H9 (cell line): ENCODE results near the gene SEMA3D. TPM values are rescaled to one million over a fixed set of nuclear protein-coding genes. Genes with fewer than 3 reads are reported as not detected.

Experiments
- DNase-seq: peaks from one replicate; pipeline ENCODE4 v3.0.0-alpha.2; 2017
- H2AFZ ChIP-seq: one replicate; pipeline ENCODE4 v1.6.1; 2013; ENCODE audit warnings: mild to moderate bottlenecking, low read length, control low read depth, moderate library complexity
- H2AK5ac ChIP-seq: 2 replicates; pipeline ENCODE4 v1.6.1; 2013; ENCODE audit warnings: low read length, control low read depth, mixed read lengths; ENCODE audit not compliant: insufficient read length
- H2BK120ac ChIP-seq: one replicate; pipeline ENCODE4 v1.6.1; 2013; ENCODE audit warnings: low read depth, mild to moderate bottlenecking, low read length, control low read depth, inconsistent platforms; ENCODE audit not compliant: poor library complexity, severe bottlenecking
- H2BK12ac ChIP-seq: 2 replicates; pipeline ENCODE4 v1.6.1; 2013; ENCODE audit warnings: low read length, control low read depth, mixed read lengths, low read depth; ENCODE audit not compliant: insufficient read length
- H2BK15ac ChIP-seq: 2 replicates; pipeline ENCODE4 v1.6.1; 2013; ENCODE audit warnings: low read depth, low read length, control low read depth
- H2BK20ac ChIP-seq: one replicate; pipeline ENCODE4 v1.6.1; 2013; ENCODE audit warnings: low read depth, mild to moderate bottlenecking, low read length, control low read depth, inconsistent platforms; ENCODE audit not compliant: poor library complexity, severe bottlenecking
- H2BK5ac ChIP-seq: 2 replicates; pipeline ENCODE4 v1.6.1; 2013; ENCODE audit warnings: low read length, control low read depth, mixed read lengths; ENCODE audit not compliant: insufficient read length
- H3K14ac ChIP-seq: 2 replicates; pipeline ENCODE4 v1.6.1; 2013; ENCODE audit warnings: low read length, control low read depth; ENCODE audit not compliant: insufficient read depth
- H3K18ac ChIP-seq: 2 replicates; pipeline ENCODE4 v1.6.1; 2013; ENCODE audit warnings: low read depth, mild to moderate bottlenecking, mixed read lengths, low read length, control low read depth; ENCODE audit not compliant: insufficient read length
- H3K23ac ChIP-seq: 2 replicates; pipeline ENCODE4 v1.6.1; 2013; ENCODE audit warnings: low read length, control low read depth, mixed read lengths, low read depth; ENCODE audit not compliant: insufficient read length
- H3K23me2 ChIP-seq: 2 replicates; pipeline ENCODE4 v1.6.1; 2013; ENCODE audit warnings: low read depth, mild to moderate bottlenecking, mixed read lengths, low read length, control low read depth; ENCODE audit not compliant: insufficient read length, poor library complexity, severe bottlenecking
- H3K27ac ChIP-seq: 2 replicates; pipeline ENCODE4 v1.5.1; 2013; ENCODE audit warnings: low read length, control low read depth, mixed read lengths, low read depth; ENCODE audit not compliant: insufficient read length
- H3K27me3 ChIP-seq: 2 replicates; pipeline ENCODE4 v1.6.1; 2013; ENCODE audit warnings: low read length, control low read depth, inconsistent platforms; ENCODE audit not compliant: insufficient read depth
- H3K4ac ChIP-seq: 2 replicates; pipeline ENCODE4 v1.6.1; 2013; ENCODE audit warnings: low read depth, mild to moderate bottlenecking, control low read depth, inconsistent platforms, low read length, moderate library complexity
- H3K4me1 ChIP-seq: 2 replicates; pipeline ENCODE4 v1.6.1; 2013; ENCODE audit warnings: low read length, control low read depth, inconsistent platforms; ENCODE audit not compliant: insufficient read depth
- H3K4me2 ChIP-seq: 2 replicates; pipeline ENCODE4 v1.6.1; 2013; ENCODE audit warnings: low read length, control low read depth, mixed read lengths; ENCODE audit not compliant: insufficient read length, insufficient read depth
- H3K56ac ChIP-seq: 2 replicates; pipeline ENCODE4 v1.6.1; 2013; ENCODE audit warnings: low read depth, mild to moderate bottlenecking, mixed read lengths, low read length, control low read depth; ENCODE audit not compliant: insufficient read length
- H3K79me1 ChIP-seq: 2 replicates; pipeline ENCODE4 v1.6.1; 2013; ENCODE audit warnings: low read depth, mild to moderate bottlenecking, moderate library complexity, low read length, control low read depth, inconsistent platforms; ENCODE audit not compliant: insufficient read depth, poor library complexity, severe bottlenecking
- H3K79me2 ChIP-seq: 2 replicates; pipeline ENCODE4 v1.6.1; 2013; ENCODE audit warnings: low read length, control low read depth, inconsistent platforms; ENCODE audit not compliant: insufficient read depth
- H3K9ac ChIP-seq: 2 replicates; pipeline ENCODE4 v1.6.1; 2013; ENCODE audit warnings: low read length, control low read depth, mixed read lengths; ENCODE audit not compliant: insufficient read length; ENCODE audit errors: extremely low read depth
- H3K9me3 ChIP-seq: one replicate; pipeline ENCODE4 v1.6.1; 2013; ENCODE audit warnings: low read depth, low read length, inconsistent platforms; ENCODE audit not compliant: control insufficient read depth
- H3T11ph ChIP-seq: one replicate; pipeline ENCODE4 v1.6.1; 2013; ENCODE audit warnings: mild to moderate bottlenecking, low read length, control low read depth, inconsistent platforms
- H4K20me1 ChIP-seq: one replicate; pipeline ENCODE4 v1.6.1; 2013; ENCODE audit not compliant: control insufficient read depth, insufficient read length, insufficient read depth
- H4K5ac ChIP-seq: 2 replicates; pipeline ENCODE4 v1.6.1; 2013; ENCODE audit warnings: low read depth, mild to moderate bottlenecking, mixed read lengths, low read length, control low read depth; ENCODE audit not compliant: insufficient read length
- H4K8ac ChIP-seq: replicated peaks from 2 replicates; pipeline ENCODE4 v1.6.1; 2013; ENCODE audit warnings: low read length, control low read depth, mixed read lengths, low read depth; ENCODE audit not compliant: insufficient read length
- H4K91ac ChIP-seq: 2 replicates; pipeline ENCODE4 v1.6.1; 2013; ENCODE audit warnings: low read depth, mild to moderate bottlenecking, moderate library complexity, mixed read lengths, low read length, control low read depth; ENCODE audit not compliant: insufficient read length
- H3K27ac Mint-ChIP-seq, 3 experiments: 2 replicates in 2 of 3; 3 replicates in 1 of 3; pipeline ENCODE4 v1.8.0; 2020 to 2021; ENCODE audit warnings: mixed read lengths in 3 of 3, mild to moderate bottlenecking in 1 of 3, moderate library complexity in 1 of 3
- H3K27me3 Mint-ChIP-seq: 2 replicates; pipeline ENCODE4 v1.8.0; 2021; ENCODE audit warnings: low read depth, mild to moderate bottlenecking, moderate library complexity, mixed read lengths
- H3K36me3 Mint-ChIP-seq, 3 experiments: 2 replicates in 2 of 3; 3 replicates in 1 of 3; pipeline ENCODE4 v1.8.0; 2020 to 2021; ENCODE audit warnings: low read depth in 3 of 3, mixed read lengths in 3 of 3; ENCODE audit not compliant: insufficient read depth in 1 of 3
- H3K4me1 Mint-ChIP-seq, 2 experiments: 2 replicates each; pipeline ENCODE4 v1.8.0; 2020; ENCODE audit warnings: mixed read lengths in 2 of 2
- H3K4me3 Mint-ChIP-seq, 2 experiments: 2 replicates in 1 of 2; 3 replicates in 1 of 2; pipeline ENCODE4 v1.8.0; 2020 to 2021; ENCODE audit warnings: mild to moderate bottlenecking in 2 of 2, mixed read lengths in 2 of 2, moderate library complexity in 1 of 2
- H3K9me3 Mint-ChIP-seq, 2 experiments: 2 replicates in 1 of 2; 3 replicates in 1 of 2; pipeline ENCODE4 v1.8.0; 2020; ENCODE audit warnings: mild to moderate bottlenecking in 2 of 2, mixed read lengths in 2 of 2, moderate library complexity in 1 of 2
- CTCF ChIP-seq: fragments of 200-600 bp; sonication (generic); conservative IDR thresholded peaks from 3 replicates; pipeline ENCODE4 v1.8.0; 2021; ENCODE audit warnings: antibody characterized with exemption, mild to moderate bottlenecking
- WGBS: extraction: QIAGEN DNeasy Blood & Tissue Kit; methylation state at CpG from one replicate; pipeline ENCODE4 v1.1.7; 2013; ENCODE audit warnings: missing lambda C conversion rate, low lambda C conversion rate, mixed read lengths; ENCODE audit not compliant: insufficient read length; ENCODE audit errors: extremely low coverage; 5-methylcytosine and 5-hydroxymethylcytosine counted together
- total RNA-seq: library from RNA; stranded (reverse); gene quantifications from 2 replicates; pipeline ENCODE4 v1.2.1, GENCODE V29; 2021

The SEMA3D gene
- total RNA-seq, 1 experiment from 2014 or later: 5.4 TPM

GRCh38 chr7:85154282-85154937 is 32.4 kb downstream of the SEMA3D start:
- Histone ChIP-seq H3K4me2 (no peak overlapping the region), H4K5ac (no peak overlapping the region), H3K23me2 (no peaks in the 10 kb centered on the region)

More at GRCh38 chr7:85154282-85154937, 32.4 kb downstream of the SEMA3D start:
- no peak overlapping the region for H3K27ac Mint-ChIP-seq
- no peak overlapping the region for H3T11ph ChIP-seq
- no peak overlapping the region for H4K91ac ChIP-seq
- H2AK5ac ChIP-seq: no peak overlapping the region
- no peaks in the 10 kb centered on the region for H3K79me2 ChIP-seq
- TF ChIP-seq CTCF: no peak
- no peaks in the 10 kb centered on the region for H3K27me3 Mint-ChIP-seq
- no peak overlapping the region for H2AFZ ChIP-seq
- H3K56ac ChIP-seq: no peak overlapping the region
- no CpG with 5 or more reads among the region's 3 CpGs for WGBS
- H4K20me1 ChIP-seq: no peaks in the 10 kb centered on the region
- no peak overlapping the region for H2BK15ac ChIP-seq
- no peaks in the 10 kb centered on the region for H3K27me3 ChIP-seq
- no peak overlapping the region for H3K27ac ChIP-seq
- H3K79me1 ChIP-seq: no peaks in the 10 kb centered on the region
- DNase-seq: no peak
- H3K4me1 Mint-ChIP-seq: peaks cover 14 to 15% of the 10 kb centered on the region in 2 experiments
- H2BK120ac ChIP-seq: no peak overlapping the region
- H3K36me3 Mint-ChIP-seq: peaks cover 8 to 18% (median 11%) of the 10 kb centered on the region in 3 experiments
- H2BK20ac ChIP-seq: no peak overlapping the region
- no peak overlapping the region for H3K4ac ChIP-seq
- no peaks in the 10 kb centered on the region for H3K4me1 ChIP-seq
- no peak overlapping the region for H4K8ac ChIP-seq
- H3K14ac ChIP-seq: no peak overlapping the region
- H3K9ac ChIP-seq: no peak overlapping the region
- H3K4me3 Mint-ChIP-seq: no peak overlapping the region
- no peak overlapping the region for H3K23ac ChIP-seq
- no peak overlapping the region for H2BK12ac ChIP-seq
- H3K18ac ChIP-seq: no peak overlapping the region
- peaks cover 7% of the 10 kb centered on the region for H3K9me3 ChIP-seq
- H3K9me3 Mint-ChIP-seq: peaks cover 12 to 15% of the 10 kb centered on the region in 2 experiments
- H2BK5ac ChIP-seq: no peak overlapping the region
